Measurements from ENCODE around the gene ATG9A.

DNA sequence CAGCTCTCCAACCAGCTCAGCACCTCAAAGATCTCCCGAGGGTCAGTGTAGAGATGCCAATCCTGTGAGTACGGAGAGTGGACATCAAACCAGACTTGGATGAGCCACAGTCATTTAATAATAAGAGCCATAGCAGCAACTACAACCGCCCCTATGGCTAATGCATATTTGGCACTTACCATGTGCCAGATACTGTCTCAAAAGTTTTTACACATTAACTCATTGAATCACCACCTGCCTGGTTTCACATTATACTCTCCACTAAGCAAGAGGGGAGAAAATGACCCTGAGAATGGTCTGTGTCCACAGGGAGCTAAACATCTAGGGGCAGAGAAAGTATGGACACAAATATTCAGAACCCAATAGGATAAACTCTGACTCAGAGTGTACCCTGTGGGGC, 55.3 kb downstream of the ATG9A start:
- TF ChIP-seq CTCF (IDR thresholded peaks at IDR 0.05): no peak
- TF ChIP-seq POLR2AphosphoS5 (IDR thresholded peaks at IDR 0.05; ENCODE audit: insufficient read depth in 1 of 2, low read depth in 1 of 2): no peak

Measured in vagina (tissue), 2 donors.